ENCODE data around the gene SORCS2.

Gene SORCS2

GRCh38 chr4:7228734-7229133 lies 36.4 kb downstream of the SORCS2 start:
- Histone ChIP-seq H3K9ac (ENCODE audit: low read depth, low read length) (no peak overlapping the region), H3K4me1 (ENCODE audit: insufficient read depth, low read length) (no peaks in the 10 kb centered on the region), H3K36me3 (ENCODE audit: insufficient read depth, low read length) (no peaks in the 10 kb centered on the region), H3K27ac (ENCODE audit: low read depth, low read length) (no peak overlapping the region), H3K27me3 (ENCODE audit: insufficient read depth, low read length) (no peaks in the 10 kb centered on the region), H3K4me3 (ENCODE audit: low read length) (no peak overlapping the region), H3K9me3 (ENCODE audit: insufficient read depth, low read depth, low read length) (no peaks in the 10 kb centered on the region)
- WGBS = 95% methylated on average over 11 of the region's 11 CpGs

- Histone ChIP-seq H3K4me1 (ENCODE audit: insufficient read depth, low read length) (no peaks in the 10 kb centered on the region), H3K4me3 (ENCODE audit: low read length) (no peak overlapping the region), H3K9ac (ENCODE audit: low read depth, low read length) (no peak overlapping the region), H3K27me3 (ENCODE audit: insufficient read depth, low read length) (no peaks in the 10 kb centered on the region), H3K9me3 (ENCODE audit: insufficient read depth, low read depth, low read length) (no peaks in the 10 kb centered on the region), H3K36me3 (ENCODE audit: insufficient read depth, low read length) (no peaks in the 10 kb centered on the region), H3K27ac (ENCODE audit: low read depth, low read length) (no peak overlapping the region)
- 93% methylated on average over 18 of the region's 18 CpGs for WGBS
Measured at GRCh38 chr4:7232061-7232650, 39.8 kb downstream of the SORCS2 start.

- Histone ChIP-seq H3K9me3 (ENCODE audit: insufficient read depth, low read depth, low read length) (no peaks in the 10 kb centered on the region), H3K27ac (ENCODE audit: low read depth, low read length) (no peak overlapping the region), H3K4me1 (ENCODE audit: insufficient read depth, low read length) (no peaks in the 10 kb centered on the region), H3K36me3 (ENCODE audit: insufficient read depth, low read length) (no peaks in the 10 kb centered on the region), H3K27me3 (ENCODE audit: insufficient read depth, low read length) (no peaks in the 10 kb centered on the region), H3K9ac (ENCODE audit: low read depth, low read length) (no peak overlapping the region), H3K4me3 (ENCODE audit: low read length) (no peak overlapping the region)
- 91% methylated on average over 18 of the region's 18 CpGs for WGBS
Measured at GRCh38 chr4:7233006-7233580, 40.8 kb downstream of the SORCS2 start.

DNA sequence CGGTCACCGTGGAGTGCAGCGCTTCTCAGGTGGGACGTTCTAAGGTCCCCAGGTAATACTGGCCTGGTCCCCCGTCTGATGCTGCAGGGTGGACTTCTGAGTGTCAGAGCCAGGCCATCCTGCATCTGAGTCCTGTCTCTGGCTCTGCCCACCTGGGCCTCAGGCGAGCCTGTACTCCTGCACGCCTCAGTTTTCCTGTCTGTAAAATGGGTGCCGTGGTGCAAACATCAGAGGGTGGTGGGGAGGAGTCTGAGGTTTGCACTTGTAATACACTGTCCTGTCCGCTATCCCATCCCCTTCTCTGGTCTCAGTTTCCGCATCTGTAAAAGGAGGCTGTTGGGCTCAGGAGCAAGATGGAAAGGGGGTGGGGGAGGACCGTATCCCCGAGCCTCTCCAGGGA lies 41.3 kb downstream of the SORCS2 start:
- H3K9me3 ChIP-seq (ENCODE audit: insufficient read depth, low read depth, low read length) = no peaks in the 10 kb centered on the region
- no peak overlapping the region for H3K9ac ChIP-seq (ENCODE audit: low read depth, low read length)
- no peaks in the 10 kb centered on the region for H3K27me3 ChIP-seq (ENCODE audit: insufficient read depth, low read length)
- H3K36me3 ChIP-seq (ENCODE audit: insufficient read depth, low read length) = no peaks in the 10 kb centered on the region
- no peak overlapping the region for H3K27ac ChIP-seq (ENCODE audit: low read depth, low read length)
- 89% methylated on average over 12 of the region's 12 CpGs for WGBS
- no peak overlapping the region for H3K4me3 ChIP-seq (ENCODE audit: low read length)
- H3K4me1 ChIP-seq (ENCODE audit: insufficient read depth, low read length) = no peaks in the 10 kb centered on the region

DNA sequence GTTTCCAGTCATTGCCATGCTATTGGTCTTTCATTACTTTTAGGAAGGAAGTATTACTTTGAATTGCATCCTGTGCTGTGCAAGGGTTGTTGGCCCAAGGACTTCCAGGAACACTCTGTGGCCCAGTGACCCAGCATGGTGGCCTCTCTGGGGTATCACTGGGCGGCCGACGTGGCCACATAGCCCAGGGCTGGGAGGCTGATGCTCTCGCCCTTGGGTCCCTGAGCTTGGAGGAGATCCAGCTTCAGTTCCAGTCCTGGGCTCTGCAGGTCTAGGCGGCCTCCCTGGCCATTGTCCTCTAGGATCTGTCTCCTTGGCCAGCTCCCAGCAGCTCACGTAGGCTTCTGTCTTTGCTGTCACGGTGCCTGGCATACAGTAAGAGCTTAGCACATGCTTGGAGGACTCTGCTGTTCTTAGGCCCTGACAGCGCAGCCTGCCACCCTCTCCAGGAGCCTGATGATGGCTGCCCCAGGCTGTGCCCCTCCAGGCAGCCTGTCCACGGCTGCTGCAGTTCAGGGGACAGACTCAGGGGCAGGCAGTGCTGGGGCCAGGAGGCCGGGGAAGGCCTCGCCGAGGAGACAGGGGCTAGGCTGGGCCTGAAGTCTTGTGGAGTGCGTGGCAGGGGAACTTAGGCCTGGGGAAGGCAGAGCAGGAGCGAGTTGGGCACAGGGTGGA lies 42.2 kb downstream of the SORCS2 start:
- Histone ChIP-seq H3K4me1 (ENCODE audit: insufficient read depth, low read length) (no peaks in the 10 kb centered on the region), H3K27ac (ENCODE audit: low read depth, low read length) (no peak overlapping the region), H3K9me3 (ENCODE audit: insufficient read depth, low read depth, low read length) (no peaks in the 10 kb centered on the region), H3K36me3 (ENCODE audit: insufficient read depth, low read length) (no peaks in the 10 kb centered on the region), H3K4me3 (ENCODE audit: low read length) (no peak overlapping the region), H3K27me3 (ENCODE audit: insufficient read depth, low read length) (no peaks in the 10 kb centered on the region), H3K9ac (ENCODE audit: low read depth, low read length) (no peak overlapping the region)
- 92% methylated on average over 14 of the region's 14 CpGs for WGBS

- no peaks in the 10 kb centered on the region for H3K27me3 ChIP-seq (ENCODE audit: insufficient read depth, low read length)
- H3K4me3 ChIP-seq (ENCODE audit: low read length) = no peak overlapping the region
- H3K27ac ChIP-seq (ENCODE audit: low read depth, low read length) = no peak overlapping the region
- H3K36me3 ChIP-seq (ENCODE audit: insufficient read depth, low read length) = no peaks in the 10 kb centered on the region
- no peak overlapping the region for H3K9ac ChIP-seq (ENCODE audit: low read depth, low read length)
- H3K4me1 ChIP-seq (ENCODE audit: insufficient read depth, low read length) = no peaks in the 10 kb centered on the region
- no peaks in the 10 kb centered on the region for H3K9me3 ChIP-seq (ENCODE audit: insufficient read depth, low read depth, low read length)
- WGBS = 94% methylated on average over 14 of the region's 14 CpGs
Measured at GRCh38 chr4:7235030-7235380, 42.7 kb downstream of the SORCS2 start.

DNA sequence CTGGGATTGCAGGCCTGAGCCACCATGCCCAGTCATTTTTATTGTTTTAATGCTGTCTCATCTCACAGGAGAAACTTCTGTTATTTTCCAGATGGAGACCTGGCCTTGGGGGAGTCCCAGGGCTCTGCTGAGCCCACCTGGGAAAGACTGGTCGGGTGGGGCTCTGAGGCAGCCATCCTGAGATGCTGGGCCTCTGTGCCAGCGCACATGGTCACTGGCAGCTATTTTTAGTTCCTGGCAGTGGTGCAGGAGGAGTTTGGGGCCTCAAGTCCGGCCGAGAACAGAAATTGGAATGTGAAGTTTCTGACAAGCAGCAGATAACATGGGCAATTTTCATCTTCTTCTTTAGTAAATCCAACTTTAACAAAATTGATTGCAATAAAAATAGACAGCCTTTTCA lies 44.5 kb downstream of the SORCS2 start:
- no peaks in the 10 kb centered on the region for H3K36me3 ChIP-seq (ENCODE audit: insufficient read depth, low read length)
- H3K27me3 ChIP-seq (ENCODE audit: insufficient read depth, low read length) = no peaks in the 10 kb centered on the region
- H3K9me3 ChIP-seq (ENCODE audit: insufficient read depth, low read depth, low read length) = no peaks in the 10 kb centered on the region
- no peak overlapping the region for H3K27ac ChIP-seq (ENCODE audit: low read depth, low read length)
- H3K4me1 ChIP-seq (ENCODE audit: insufficient read depth, low read length) = no peaks in the 10 kb centered on the region
- WGBS = 82% methylated on average over 4 of the region's 4 CpGs
- H3K9ac ChIP-seq (ENCODE audit: low read depth, low read length) = no peak overlapping the region
- H3K4me3 ChIP-seq (ENCODE audit: low read length) = no peak overlapping the region

GRCh38 chr4:7237873-7238272 lies 45.5 kb downstream of the SORCS2 start:
- WGBS = 97% methylated on average over 5 of the region's 6 CpGs
- no peaks in the 10 kb centered on the region for H3K9me3 ChIP-seq (ENCODE audit: insufficient read depth, low read depth, low read length)

DNA sequence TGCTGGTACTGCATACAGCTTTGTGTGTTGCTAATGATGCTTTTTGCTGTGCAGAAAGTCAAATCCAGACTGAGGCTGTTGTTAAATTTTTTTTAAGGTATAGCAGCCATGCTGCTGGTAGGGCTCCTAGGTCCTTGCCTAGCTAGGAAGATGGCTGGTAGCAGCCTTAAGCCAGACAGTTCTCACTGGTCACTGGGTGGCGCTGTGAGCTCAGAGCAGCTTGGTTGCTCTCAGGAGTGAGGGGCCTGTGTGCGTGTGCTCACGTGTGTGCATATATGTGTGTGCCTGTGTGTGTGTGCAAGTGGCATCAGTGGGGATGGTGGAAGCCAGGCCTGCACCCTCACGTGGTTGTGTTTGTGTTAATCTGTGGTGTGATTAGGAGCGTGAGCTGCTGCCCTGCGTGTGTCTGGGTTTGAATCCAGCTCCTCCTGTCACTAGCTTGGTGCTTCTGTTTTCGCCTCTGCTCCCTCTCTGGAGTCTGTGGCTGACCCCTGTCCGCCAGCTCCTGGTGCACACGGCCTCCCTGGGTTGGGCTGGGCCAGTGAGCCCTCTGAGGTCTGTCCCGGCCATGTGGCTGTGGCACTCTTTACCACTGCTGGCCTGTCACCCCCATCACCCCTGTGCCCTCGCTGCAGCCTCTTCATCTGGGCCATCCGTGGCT lies 46.1 kb downstream of the SORCS2 start:
- Histone ChIP-seq H3K9me3 (ENCODE audit: insufficient read depth, low read depth, low read length) (no peaks in the 10 kb centered on the region), H3K4me3 (ENCODE audit: low read length) (no peak overlapping the region), H3K4me1 (ENCODE audit: insufficient read depth, low read length) (no peaks in the 10 kb centered on the region), H3K36me3 (ENCODE audit: insufficient read depth, low read length) (no peaks in the 10 kb centered on the region), H3K27ac (ENCODE audit: low read depth, low read length) (no peak overlapping the region), H3K9ac (ENCODE audit: low read depth, low read length) (no peak overlapping the region), H3K27me3 (ENCODE audit: insufficient read depth, low read length) (no peaks in the 10 kb centered on the region)
- WGBS = 89% methylated on average over 12 of the region's 12 CpGs

More at GRCh38 chr4:7237873-7238272, 45.5 kb downstream of the SORCS2 start:
- H3K9ac ChIP-seq (ENCODE audit: low read depth, low read length) = no peak overlapping the region
- no peaks in the 10 kb centered on the region for H3K36me3 ChIP-seq (ENCODE audit: insufficient read depth, low read length)
- no peaks in the 10 kb centered on the region for H3K27me3 ChIP-seq (ENCODE audit: insufficient read depth, low read length)
- H3K4me1 ChIP-seq (ENCODE audit: insufficient read depth, low read length) = no peaks in the 10 kb centered on the region
- no peak overlapping the region for H3K4me3 ChIP-seq (ENCODE audit: low read length)
- H3K27ac ChIP-seq (ENCODE audit: low read depth, low read length) = no peak overlapping the region

DNA sequence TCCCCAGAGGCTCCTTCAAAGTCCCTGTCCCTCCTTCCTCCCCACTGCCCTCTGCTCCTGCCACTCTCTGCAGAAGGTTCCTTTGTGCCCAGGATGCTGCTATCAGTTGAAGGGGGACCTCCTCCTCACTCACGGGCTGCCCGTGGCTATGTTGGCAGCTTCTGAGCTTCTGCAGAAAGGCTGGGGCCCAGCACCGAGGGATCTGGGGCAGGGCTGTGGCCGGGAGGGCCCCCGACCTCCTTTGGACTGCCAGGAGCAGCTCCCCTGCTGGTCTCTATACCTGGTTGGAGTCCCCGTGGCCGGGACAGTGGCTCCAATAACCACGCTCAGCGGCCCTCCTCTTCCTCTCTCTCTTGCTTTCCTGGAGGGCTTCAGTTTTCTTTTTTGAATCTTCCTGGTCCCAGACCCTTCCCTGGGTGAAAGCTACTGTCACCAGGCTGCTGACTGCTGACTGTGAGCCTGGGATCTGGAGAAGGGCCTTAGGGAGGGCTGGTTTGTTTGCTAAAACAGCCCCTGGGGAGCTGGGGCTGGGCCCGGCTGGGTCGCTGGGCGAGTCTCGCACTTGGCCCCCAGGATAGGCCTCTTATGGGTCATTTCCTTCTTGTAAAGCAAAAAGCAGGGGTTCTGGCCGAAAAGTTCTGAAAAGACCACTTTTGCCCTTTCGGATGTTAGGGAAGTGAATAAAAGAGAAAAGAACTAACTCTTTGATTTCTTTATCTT lies 46.9 kb downstream of the SORCS2 start:
- no peaks in the 10 kb centered on the region for H3K9me3 ChIP-seq (ENCODE audit: insufficient read depth, low read depth, low read length)
- no peak overlapping the region for H3K27ac ChIP-seq (ENCODE audit: low read depth, low read length)
- 86% methylated on average over 15 of the region's 15 CpGs for WGBS
- H3K36me3 ChIP-seq (ENCODE audit: insufficient read depth, low read length) = no peaks in the 10 kb centered on the region
- H3K4me1 ChIP-seq (ENCODE audit: insufficient read depth, low read length) = no peaks in the 10 kb centered on the region
- H3K9ac ChIP-seq (ENCODE audit: low read depth, low read length) = no peak overlapping the region
- no peak overlapping the region for H3K4me3 ChIP-seq (ENCODE audit: low read length)
- H3K27me3 ChIP-seq (ENCODE audit: insufficient read depth, low read length) = no peaks in the 10 kb centered on the region

DNA sequence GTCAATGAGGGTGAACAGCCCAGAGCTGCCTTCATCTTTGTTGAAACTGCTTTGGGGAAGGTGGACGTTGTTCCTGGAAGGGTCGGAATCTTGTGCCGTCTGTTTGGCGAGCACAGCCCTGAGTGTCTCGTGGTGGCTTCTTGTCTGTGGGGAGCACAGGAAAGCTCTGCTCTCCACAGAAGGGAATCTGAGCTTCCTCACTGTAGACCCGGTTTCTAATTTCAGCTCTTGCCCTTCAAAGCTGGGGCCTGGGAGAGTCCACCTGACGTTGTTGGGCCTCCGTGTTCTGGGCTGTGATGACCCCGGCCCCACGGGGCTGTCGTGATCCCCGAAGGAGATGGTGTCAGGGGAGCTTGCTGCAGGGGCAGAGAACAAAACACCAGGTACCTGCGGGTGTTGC lies 47.5 kb downstream of the SORCS2 start:
- Histone ChIP-seq H3K36me3 (ENCODE audit: insufficient read depth, low read length) (no peaks in the 10 kb centered on the region), H3K27me3 (ENCODE audit: insufficient read depth, low read length) (no peaks in the 10 kb centered on the region), H3K4me3 (ENCODE audit: low read length) (no peak overlapping the region), H3K9me3 (ENCODE audit: insufficient read depth, low read depth, low read length) (no peaks in the 10 kb centered on the region), H3K9ac (ENCODE audit: low read depth, low read length) (no peak overlapping the region), H3K4me1 (ENCODE audit: insufficient read depth, low read length) (no peaks in the 10 kb centered on the region), H3K27ac (ENCODE audit: low read depth, low read length) (no peak overlapping the region)
- 90% methylated on average over 13 of the region's 13 CpGs for WGBS

Measured in HUES64 (cell line).